GM12875 (cell line): ENCODE measurements around the gene MAB21L4.

ENCODE experiments used
- H3K4me3 ChIP-seq: one replicate; pipeline ENCODE4 v1.5.1; 2011; ENCODE audit warnings: low read depth, low read length, control low read depth
- TF ChIP-seq, protein P1 (sequence below): IDR thresholded peaks from 2 replicates; pipeline ENCODE4 v1.5.1; 2011; ENCODE audit warnings: low read depth, mild to moderate bottlenecking, control low read depth, inconsistent platforms, low read length, moderate library complexity, borderline replicate concordance; ENCODE audit not compliant: insufficient read depth

The MAB21L4 gene

DNA sequence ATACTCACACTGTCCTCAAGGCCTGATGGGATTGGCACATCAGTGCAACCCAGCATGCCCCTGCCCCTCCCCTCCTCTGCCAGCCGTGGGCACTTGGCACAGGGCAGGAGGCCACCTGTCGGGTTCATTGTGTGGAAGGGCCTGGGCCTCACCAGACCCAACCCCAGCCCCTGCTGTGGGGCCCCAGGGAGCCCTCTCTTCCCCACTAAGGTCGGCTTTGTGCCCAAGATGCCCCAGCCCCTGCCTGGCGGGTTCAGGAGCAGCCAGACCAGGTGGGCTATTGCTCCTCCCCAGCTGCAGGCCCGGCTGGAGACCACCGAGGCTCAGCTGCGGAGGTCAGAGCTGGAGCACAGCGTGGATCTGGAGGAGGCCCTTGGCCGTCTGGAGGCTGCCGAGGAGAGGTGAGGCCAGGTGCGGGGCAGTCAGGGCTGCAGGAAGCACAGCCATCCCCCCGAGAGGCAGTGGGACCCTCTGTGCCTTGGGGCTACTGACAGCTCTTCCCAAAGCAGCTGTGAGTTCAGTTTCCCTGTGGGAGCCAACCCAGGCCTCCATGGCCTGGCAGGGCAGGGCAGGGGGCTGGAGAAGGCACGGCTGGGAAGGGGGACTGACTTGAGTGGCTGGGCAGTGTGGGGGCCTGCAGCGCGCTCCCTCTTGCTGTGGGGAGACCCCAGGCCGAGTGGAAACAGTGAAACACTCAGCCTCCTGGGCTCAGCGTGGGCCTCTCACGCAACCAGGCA is 26.5 kb upstream of the MAB21L4 start:
- TF ChIP-seq, protein P1, sequence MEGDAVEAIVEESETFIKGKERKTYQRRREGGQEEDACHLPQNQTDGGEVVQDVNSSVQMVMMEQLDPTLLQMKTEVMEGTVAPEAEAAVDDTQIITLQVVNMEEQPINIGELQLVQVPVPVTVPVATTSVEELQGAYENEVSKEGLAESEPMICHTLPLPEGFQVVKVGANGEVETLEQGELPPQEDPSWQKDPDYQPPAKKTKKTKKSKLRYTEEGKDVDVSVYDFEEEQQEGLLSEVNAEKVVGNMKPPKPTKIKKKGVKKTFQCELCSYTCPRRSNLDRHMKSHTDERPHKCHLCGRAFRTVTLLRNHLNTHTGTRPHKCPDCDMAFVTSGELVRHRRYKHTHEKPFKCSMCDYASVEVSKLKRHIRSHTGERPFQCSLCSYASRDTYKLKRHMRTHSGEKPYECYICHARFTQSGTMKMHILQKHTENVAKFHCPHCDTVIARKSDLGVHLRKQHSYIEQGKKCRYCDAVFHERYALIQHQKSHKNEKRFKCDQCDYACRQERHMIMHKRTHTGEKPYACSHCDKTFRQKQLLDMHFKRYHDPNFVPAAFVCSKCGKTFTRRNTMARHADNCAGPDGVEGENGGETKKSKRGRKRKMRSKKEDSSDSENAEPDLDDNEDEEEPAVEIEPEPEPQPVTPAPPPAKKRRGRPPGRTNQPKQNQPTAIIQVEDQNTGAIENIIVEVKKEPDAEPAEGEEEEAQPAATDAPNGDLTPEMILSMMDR = no peak

GRCh38 chr2:240921995-240922244 is 26.0 kb upstream of the MAB21L4 start:
- TF ChIP-seq, protein P1 = no peak
- H3K4me3 ChIP-seq = no peak overlapping the region

More for the DNA sequence above, 26.5 kb upstream of the MAB21L4 start:
- no peak overlapping the region for H3K4me3 ChIP-seq

DNA sequence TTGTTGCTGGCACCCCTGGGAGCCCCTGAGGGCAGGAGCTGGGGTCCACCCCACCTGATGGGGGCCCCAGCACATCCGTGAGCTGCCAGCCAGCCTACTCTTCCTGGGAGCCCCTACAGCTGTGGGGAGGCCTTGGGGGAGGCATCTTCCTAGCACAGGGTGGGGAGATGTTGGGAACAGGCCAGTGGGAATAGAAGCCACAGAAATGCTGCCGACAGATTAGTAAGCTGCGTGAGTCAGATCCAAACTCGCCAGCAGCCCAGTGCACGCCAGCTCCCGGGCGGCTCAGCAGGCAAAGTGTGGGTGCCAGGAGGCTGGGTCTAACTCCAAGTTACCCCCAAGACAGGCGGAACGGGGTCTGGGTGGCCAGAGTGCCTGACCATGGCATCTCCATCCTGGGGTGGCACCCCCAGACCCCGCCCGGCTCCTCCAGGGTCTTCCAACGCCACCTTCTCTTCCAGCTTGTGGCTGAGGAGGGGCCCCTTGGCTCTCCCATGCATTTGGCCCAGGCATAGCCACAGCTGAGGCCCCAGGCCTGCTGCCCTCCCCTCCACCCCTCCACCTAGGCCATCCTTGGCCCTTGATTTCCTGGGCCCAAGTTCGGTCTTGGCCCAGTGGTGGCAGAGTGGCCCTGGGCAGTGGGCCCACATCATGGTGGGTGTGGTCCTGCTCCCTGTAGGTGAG is 25.5 kb upstream of the MAB21L4 start:
- TF ChIP-seq, protein P1 = no peak
- no peak overlapping the region for H3K4me3 ChIP-seq

DNA sequence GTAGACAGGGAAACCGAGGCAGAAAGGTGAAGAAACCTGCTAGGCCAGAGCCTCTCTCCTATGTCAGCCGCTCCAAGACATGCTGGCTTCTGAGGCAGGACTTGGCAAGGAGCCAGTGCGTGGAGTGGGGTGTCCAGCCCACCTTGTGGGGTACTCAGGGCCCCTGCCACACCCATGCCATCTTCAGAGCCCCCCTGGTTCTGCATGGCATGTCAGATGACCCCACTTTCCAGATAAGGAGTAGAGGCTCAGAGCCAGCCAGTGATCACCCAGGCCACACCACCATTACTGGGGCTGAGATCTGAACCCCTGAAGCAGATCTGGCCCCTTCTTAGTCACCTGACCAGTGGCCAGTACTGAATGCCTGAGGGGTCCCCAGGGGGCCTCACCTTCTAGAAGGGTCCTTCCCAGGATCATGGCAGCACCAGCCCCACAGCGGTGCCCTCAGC is 24.9 kb upstream of the MAB21L4 start:
- H3K4me3 ChIP-seq = no peak overlapping the region
- TF ChIP-seq, protein P1 = no peak

DNA sequence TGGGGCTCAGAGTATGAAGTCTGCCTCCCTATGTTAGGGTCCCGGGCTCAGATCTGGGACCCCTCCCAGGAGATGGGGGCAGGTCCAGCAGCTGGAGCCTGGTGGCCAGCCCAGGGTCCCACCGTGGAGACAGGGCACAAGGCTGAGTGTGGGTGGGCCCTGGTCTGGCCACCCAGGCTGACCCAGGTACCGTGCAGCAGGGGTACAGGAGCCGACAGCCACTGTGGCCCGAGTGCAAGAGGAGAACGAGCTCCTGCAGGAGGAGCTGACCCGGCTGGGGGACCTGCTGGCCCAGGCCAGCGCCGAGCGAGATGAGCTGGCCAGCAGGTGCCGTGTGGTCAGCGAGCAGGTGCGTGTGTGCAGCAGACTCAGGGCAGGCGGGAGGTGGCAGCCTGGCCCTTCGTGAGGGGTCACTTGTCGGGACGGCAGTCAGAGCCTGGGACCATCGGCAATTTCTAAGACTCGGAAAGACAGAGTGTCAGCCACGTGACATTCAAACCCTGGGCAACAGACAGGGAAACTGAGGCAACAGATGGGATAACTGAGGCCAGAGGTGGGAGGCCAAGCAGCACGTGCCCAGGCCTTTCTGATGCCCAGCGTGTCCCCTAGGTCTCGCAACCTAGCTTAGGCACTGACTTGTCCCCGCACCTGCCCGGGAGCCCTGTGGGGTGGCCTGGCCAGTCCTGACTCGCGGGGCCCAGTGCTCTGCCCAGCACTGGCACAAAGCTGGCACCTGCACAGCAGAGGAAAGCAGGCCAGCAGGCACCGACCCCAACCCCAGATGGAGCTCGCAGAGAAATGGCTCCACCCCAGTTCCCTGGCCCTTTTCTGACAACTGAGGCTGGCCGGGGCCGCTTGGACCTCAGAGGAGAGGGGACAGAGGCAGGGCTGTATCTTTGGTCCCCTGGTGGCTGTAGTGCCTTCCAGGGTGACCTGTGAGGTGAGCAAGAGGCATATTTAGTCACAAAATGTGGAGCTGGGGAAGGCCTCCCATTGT is 24.1 kb upstream of the MAB21L4 start:
- TF ChIP-seq, protein P1 = no peak
- no peak overlapping the region for H3K4me3 ChIP-seq

DNA sequence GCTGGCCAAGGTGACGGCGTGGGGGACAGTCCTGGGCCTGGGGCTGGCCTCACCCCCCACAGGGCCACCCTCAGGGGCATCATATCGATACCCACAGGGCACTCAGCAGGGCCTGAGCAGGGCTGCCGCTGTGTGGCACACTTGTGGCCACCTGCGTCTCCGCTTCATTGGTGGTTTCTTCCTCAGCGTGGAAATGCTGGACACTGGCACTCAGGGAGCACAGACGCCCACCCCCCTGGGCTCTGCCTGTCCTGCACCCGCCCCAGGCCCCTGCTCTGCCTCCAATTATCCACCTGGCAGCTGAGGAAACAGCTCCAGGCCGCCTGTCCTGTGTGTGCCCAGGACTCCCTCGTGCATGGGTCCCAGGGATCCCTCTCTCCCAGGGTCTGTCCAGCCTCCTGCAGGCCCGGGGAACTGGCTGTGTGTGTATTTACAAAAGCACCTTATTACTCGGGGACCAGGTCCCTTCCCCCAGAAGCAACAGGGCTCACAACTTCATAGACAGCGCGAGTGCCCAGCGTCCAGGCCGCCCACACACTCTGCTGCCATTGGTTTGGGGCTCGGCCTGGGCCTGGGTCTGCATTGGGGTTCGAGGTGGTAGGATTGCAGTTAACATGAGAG is 23.3 kb upstream of the MAB21L4 start:
- no peak overlapping the region for H3K4me3 ChIP-seq
- TF ChIP-seq, protein P1 = no peak
